HAP-1 (cell line): ENCODE results near the gene TMEM174.
"Not testable (repeated sequence)": the region's sequence is repeated elsewhere in the genome, so short reads cannot be mapped to it uniquely, and the experiment has no call there.

ENCODE experiments used
- DNase-seq, 2 experiments: peaks; one replicate each; pipeline ENCODE4 v3.0.0-alpha.2; 2016 to 2020; ENCODE audit warnings: low spot score in 2 of 2
- H3K27me3 ChIP-seq: fragments of 250-450 bp; sonication (Bioruptor Pico); 2 replicates; pipeline ENCODE4 v1.5.1; 2020; ENCODE audit warnings: low read depth, mild to moderate bottlenecking, moderate library complexity
- H3K36me3 ChIP-seq: fragments of 250-450 bp; sonication (Bioruptor Pico); replicated peaks from 2 replicates; pipeline ENCODE4 v1.5.1; 2020; ENCODE audit warnings: mild to moderate bottlenecking
- H3K4me1 ChIP-seq: fragments of 250-450 bp; sonication (Bioruptor Pico); 2 replicates; pipeline ENCODE4 v1.5.1; 2020; ENCODE audit warnings: mild to moderate bottlenecking
- H3K4me3 ChIP-seq: fragments of 250-450 bp; sonication (Bioruptor Pico); 2 replicates; pipeline ENCODE4 v1.5.1; 2020; ENCODE audit warnings: mild to moderate bottlenecking, moderate library complexity
- H3K9me3 ChIP-seq: fragments of 250-450 bp; sonication (Bioruptor Pico); 2 replicates; pipeline ENCODE4 v1.5.1; 2020; ENCODE audit warnings: mild to moderate bottlenecking, moderate library complexity
- in situ Hi-C: fragments of 300-500 bp; cut with MboI; formaldehyde crosslinking; loops from 3 replicates; pipeline ENCODE4 v1.14.3; 2020; ENCODE audit warnings: low sequenced_read_pairs, inconsistent platforms, mixed read lengths

The TMEM174 gene

GRCh38 chr5:73192370-73192769 is 19.4 kb downstream of the TMEM174 start:
- Histone ChIP-seq H3K9me3 (no peaks in the 10 kb centered on the region), H3K36me3 (no peaks in the 10 kb centered on the region), H3K27me3 (no peaks in the 10 kb centered on the region), H3K4me1 (no peaks in the 10 kb centered on the region), H3K4me3 (no peak overlapping the region)
- in situ Hi-C loops, result no loop called here
- no peak for DNase-seq

GRCh38 chr5:73193592-73193991 is 20.6 kb downstream of the TMEM174 start:
- H3K36me3 ChIP-seq, result no peaks in the 10 kb centered on the region
- no peaks in the 10 kb centered on the region for H3K9me3 ChIP-seq
- no peaks in the 10 kb centered on the region for H3K4me1 ChIP-seq
- in situ Hi-C loops, result no loop called here
- no peak for DNase-seq
- H3K4me3 ChIP-seq, result no peak overlapping the region
- H3K27me3 ChIP-seq, result no peaks in the 10 kb centered on the region

GRCh38 chr5:73196201-73196600 is 23.2 kb downstream of the TMEM174 start:
- H3K4me3 ChIP-seq, result no peak overlapping the region
- in situ Hi-C loops, result no loop called here

GRCh38 chr5:73197637-73198257 is 24.8 kb downstream of the TMEM174 start:
- in situ Hi-C loops, result no loop called here
- Histone ChIP-seq H3K4me1 (peaks cover 5% of the 10 kb centered on the region), H3K9me3 (no peaks in the 10 kb centered on the region), H3K36me3 (no peaks in the 10 kb centered on the region), H3K27me3 (no peaks in the 10 kb centered on the region), H3K4me3 (no peak overlapping the region)
- no peak for DNase-seq

More at GRCh38 chr5:73196201-73196600, 23.2 kb downstream of the TMEM174 start:
- Histone ChIP-seq H3K9me3 (no peaks in the 10 kb centered on the region), H3K36me3 (no peaks in the 10 kb centered on the region), H3K27me3 (no peaks in the 10 kb centered on the region), H3K4me1 (no peaks in the 10 kb centered on the region)
- no peak for DNase-seq

- DNase-seq, result no peak
- Histone ChIP-seq H3K4me3 (no peak overlapping the region), H3K4me1 (peaks cover 5% of the 10 kb centered on the region), H3K36me3 (no peaks in the 10 kb centered on the region), H3K27me3 (no peaks in the 10 kb centered on the region), H3K9me3 (no peaks in the 10 kb centered on the region)
- in situ Hi-C loops, result no loop called here
Measured at GRCh38 chr5:73198833-73199592, 26.0 kb downstream of the TMEM174 start.

- Histone ChIP-seq H3K36me3 (no peaks in the 10 kb centered on the region), H3K27me3 (no peaks in the 10 kb centered on the region), H3K9me3 (no peaks in the 10 kb centered on the region), H3K4me1 (peaks cover 5% of the 10 kb centered on the region), H3K4me3 (no peak overlapping the region)
- DNase-seq, result no peak
- in situ Hi-C loops, result loop anchor here (25.0 kb wide), 2 partner anchors 113 to 262 kb away; no protein-coding TSS in a partner anchor
Measured at GRCh38 chr5:73199671-73200070, 26.7 kb downstream of the TMEM174 start.

- peak overlapping the region; percentile 4; the same call in 1 of the 2 replicates for H3K4me3 ChIP-seq
- in situ Hi-C loops, result loop anchor here (25.0 kb wide), 2 partner anchors 110 to 265 kb away; no protein-coding TSS in a partner anchor
- DNase-seq, result peak; percentile 76 to 95
- H3K27me3 ChIP-seq, result no peaks in the 10 kb centered on the region
- H3K36me3 ChIP-seq, result no peaks in the 10 kb centered on the region
- no peaks in the 10 kb centered on the region for H3K9me3 ChIP-seq
- peaks cover 5% of the 10 kb centered on the region for H3K4me1 ChIP-seq
Measured at GRCh38 chr5:73201547-73202513, 28.8 kb downstream of the TMEM174 start.

- Histone ChIP-seq H3K4me1 (peaks cover 5% of the 10 kb centered on the region), H3K27me3 (no peaks in the 10 kb centered on the region), H3K9me3 (no peaks in the 10 kb centered on the region), H3K36me3 (no peaks in the 10 kb centered on the region), H3K4me3 (no peak overlapping the region)
- DNase-seq, result no peak
- in situ Hi-C loops, result loop anchor here (25.0 kb wide), 2 partner anchors 108 to 267 kb away; no protein-coding TSS in a partner anchor
Measured at GRCh38 chr5:73204332-73204731, 31.3 kb downstream of the TMEM174 start.

- H3K36me3 ChIP-seq, result no peaks in the 10 kb centered on the region
- peaks cover 5% of the 10 kb centered on the region for H3K4me1 ChIP-seq
- peaks cover 2% of the 10 kb centered on the region for H3K9me3 ChIP-seq
- in situ Hi-C loops, result loop anchor here (25.0 kb wide), 2 partner anchors 108 to 267 kb away; no protein-coding TSS in a partner anchor
- no peak for DNase-seq
- H3K27me3 ChIP-seq, result no peaks in the 10 kb centered on the region
- no peak overlapping the region for H3K4me3 ChIP-seq
Measured at GRCh38 chr5:73204733-73205132, 31.7 kb downstream of the TMEM174 start.

- DNase-seq, result no peak
- Histone ChIP-seq H3K4me3 (no peak overlapping the region), H3K36me3 (no peaks in the 10 kb centered on the region), H3K4me1 (peaks cover 5% of the 10 kb centered on the region), H3K27me3 (no peaks in the 10 kb centered on the region), H3K9me3 (peaks cover 5% of the 10 kb centered on the region)
- in situ Hi-C loops, result loop anchor here (25.0 kb wide), 2 partner anchors 107 to 268 kb away; no protein-coding TSS in a partner anchor
Measured at GRCh38 chr5:73205305-73205704, 32.3 kb downstream of the TMEM174 start.

GRCh38 chr5:73207239-73207638 is 34.2 kb downstream of the TMEM174 start:
- DNase-seq, H3K4me3 ChIP-seq, H3K9me3 ChIP-seq, H3K27me3 ChIP-seq, H3K36me3 ChIP-seq, H3K4me1 ChIP-seq: not testable (repeated sequence)
- in situ Hi-C loops, result loop anchor here (25.0 kb wide), 2 partner anchors 105 to 270 kb away; no protein-coding TSS in a partner anchor

- H3K36me3 ChIP-seq, H3K27me3 ChIP-seq, H3K9me3 ChIP-seq, H3K4me1 ChIP-seq, H3K4me3 ChIP-seq, DNase-seq: not testable (repeated sequence)
- in situ Hi-C loops, result loop anchor here (25.0 kb wide), 2 partner anchors 103 to 272 kb away; no protein-coding TSS in a partner anchor
Measured at GRCh38 chr5:73209075-73209474, 36.1 kb downstream of the TMEM174 start.

GRCh38 chr5:73212693-73213092 is 39.7 kb downstream of the TMEM174 start:
- H3K9me3 ChIP-seq, H3K4me3 ChIP-seq, H3K27me3 ChIP-seq, H3K36me3 ChIP-seq, DNase-seq: not testable (repeated sequence)
- H3K4me1 ChIP-seq, result peaks cover 12% of the 10 kb centered on the region
- in situ Hi-C loops, result loop anchor here (10.0 to 25.0 kb wide), 3 partner anchors 100 to 275 kb away; partner anchors contain the start of gene FOXD1
